Measurements from ENCODE around the gene CCDC7. TPM values are rescaled to one million over a fixed set of nuclear protein-coding genes. Genes with fewer than 3 reads are reported as not detected.

Gene CCDC7
- total RNA-seq, 8 experiments from 2014 or later, result 4.1 to 59.0 (median 19.5) TPM

- peak in 2 of 8 experiments; percentile 28 to 80 for ATAC-seq (replicated peaks in 6 of 8)
- in situ Hi-C loops (cut with MboI; ENCODE audit: low pct_unique_long_range_greater_than_20kb in 2 of 9, low sequenced_read_pairs in 9 of 9, unreplicated experiment in 9 of 9), result no loop called here
- 8 to 100% (median 70%) methylated on average over 1 to 2 of the region's 2 CpGs for WGBS, 10 experiments
- H3K27ac ChIP-seq, result no peak overlapping the region
- no peak overlapping the region for H3K4me3 ChIP-seq
- no peaks in the 10 kb centered on the region for H3K4me1 ChIP-seq (replicated peaks in 1 of 2)
Measured at GRCh38 chr10:32923134-32923533, 477.2 kb downstream of the CCDC7 start.

DNA sequence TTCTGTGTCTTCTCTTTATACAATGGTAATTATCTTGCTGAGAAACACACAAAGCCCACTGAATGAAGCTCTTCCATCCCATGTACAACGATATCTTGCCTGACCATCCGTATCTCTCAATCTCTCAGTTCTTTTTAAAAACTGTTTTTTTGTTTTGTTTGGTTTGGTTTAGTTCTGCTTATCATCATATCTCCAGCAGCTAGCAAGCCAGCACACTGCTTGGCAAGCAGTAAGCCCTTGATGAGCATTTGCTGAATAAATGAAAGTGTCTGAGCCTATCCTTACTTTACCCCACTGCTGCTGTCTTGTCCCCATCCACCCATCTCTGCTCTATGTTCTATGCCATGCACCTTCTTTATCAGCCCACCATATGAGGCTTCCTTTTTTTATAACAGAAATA lies 477.9 kb downstream of the CCDC7 start:
- WGBS, 10 experiments, result 83 to 100% (median 94%) methylated on average over 1 to 2 of the region's 2 CpGs; no CpG with 5 or more reads in 1 of the 10 experiments
- no peak for ATAC-seq (replicated peaks in 6 of 8)
- Histone ChIP-seq H3K4me1 (replicated peaks in 1 of 2) (no peaks in the 10 kb centered on the region), H3K27ac (no peak overlapping the region), H3K4me3 (no peak overlapping the region)
- in situ Hi-C loops (cut with MboI; ENCODE audit: low pct_unique_long_range_greater_than_20kb in 2 of 9, low sequenced_read_pairs in 9 of 9, unreplicated experiment in 9 of 9), result no loop called here

Other genes starting within 250 kb of the CCDC7 start
- 10 to 100 TPM; 16.8 to 70.9 (median 53.0) TPM for gene EPC1, start 99.0 kb upstream of the CCDC7 start, total RNA-seq

All from motor neuron (in vitro differentiated cells).